GM12875 (cell line): ENCODE data around the gene GPR158.

Experiments
- H3K4me3 ChIP-seq: one replicate; pipeline ENCODE4 v1.5.1; 2011; ENCODE audit warnings: low read depth, low read length, control low read depth
- CTCF ChIP-seq: IDR thresholded peaks from 2 replicates; pipeline ENCODE4 v1.5.1; 2011; ENCODE audit warnings: low read depth, mild to moderate bottlenecking, control low read depth, inconsistent platforms, low read length, moderate library complexity, borderline replicate concordance; ENCODE audit not compliant: insufficient read depth

GPR158 gene

DNA sequence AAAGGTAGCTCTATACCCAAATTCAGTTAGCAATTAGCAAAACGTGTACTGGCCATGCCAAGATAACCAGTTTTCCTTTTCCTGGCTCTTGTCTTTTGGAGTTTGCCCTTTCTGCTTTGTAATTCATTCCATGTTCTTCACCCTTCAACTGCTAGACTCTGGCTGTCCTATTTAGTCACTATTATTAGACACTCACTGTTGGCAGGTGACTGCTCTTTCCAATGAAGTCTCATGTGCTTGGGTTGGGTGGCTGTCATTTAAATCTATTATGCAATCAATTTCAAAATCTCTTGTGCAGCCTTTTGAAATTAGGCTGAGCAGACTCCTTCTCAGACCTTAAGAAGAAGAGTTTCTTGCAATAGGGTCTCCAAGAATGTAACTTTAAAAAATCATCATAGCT lies 266.5 kb downstream of the GPR158 start:
- H3K4me3 ChIP-seq = no peak overlapping the region
- no peak for TF ChIP-seq CTCF

- no peak overlapping the region for H3K4me3 ChIP-seq
- no peak for TF ChIP-seq CTCF
Observed at GRCh38 chr10:25444266-25444665, 269.5 kb downstream of the GPR158 start.

- no peak overlapping the region for H3K4me3 ChIP-seq
- no peak for TF ChIP-seq CTCF
Observed at GRCh38 chr10:25451401-25451800, 276.6 kb downstream of the GPR158 start.

GRCh38 chr10:25453619-25454018 lies 278.8 kb downstream of the GPR158 start:
- TF ChIP-seq CTCF = no peak
- H3K4me3 ChIP-seq = no peak overlapping the region

- H3K4me3 ChIP-seq = no peak overlapping the region
Observed at GRCh38 chr10:25455980-25456567, 281.3 kb downstream of the GPR158 start.

DNA sequence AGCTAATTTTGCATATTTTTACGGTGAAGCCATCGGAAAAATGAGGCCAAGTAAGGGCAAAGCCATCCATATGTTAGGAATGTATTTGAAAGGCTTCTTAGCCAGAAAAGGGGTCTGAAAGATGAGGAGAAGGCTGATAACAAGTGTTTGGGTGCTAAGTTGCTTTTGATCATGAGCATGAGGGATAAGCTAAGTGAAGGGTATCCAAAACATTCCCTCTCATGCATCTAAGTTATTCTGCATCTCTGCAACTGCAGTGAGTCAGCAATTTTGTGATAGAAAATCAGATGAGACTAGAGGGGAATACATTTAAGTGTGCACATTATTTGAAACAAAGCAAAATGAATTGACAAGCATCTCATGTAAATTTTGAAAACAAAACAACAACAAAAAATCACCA lies 282.8 kb downstream of the GPR158 start:
- H3K4me3 ChIP-seq = no peak overlapping the region
- no peak for TF ChIP-seq CTCF

More at GRCh38 chr10:25455980-25456567, 281.3 kb downstream of the GPR158 start:
- no peak for TF ChIP-seq CTCF

- H3K4me3 ChIP-seq = no peak overlapping the region
- no peak for TF ChIP-seq CTCF
Observed at GRCh38 chr10:25465582-25466372, 291.0 kb downstream of the GPR158 start.
